ENCODE measurements around the gene R3HDM1. TPM values are rescaled to one million over a fixed set of nuclear protein-coding genes. Genes with fewer than 3 reads are reported as not detected.

R3HDM1 gene
- total RNA-seq, 4 donors from 2014 or later: 0.59 to 41.8 (median 13.7) TPM

DNA sequence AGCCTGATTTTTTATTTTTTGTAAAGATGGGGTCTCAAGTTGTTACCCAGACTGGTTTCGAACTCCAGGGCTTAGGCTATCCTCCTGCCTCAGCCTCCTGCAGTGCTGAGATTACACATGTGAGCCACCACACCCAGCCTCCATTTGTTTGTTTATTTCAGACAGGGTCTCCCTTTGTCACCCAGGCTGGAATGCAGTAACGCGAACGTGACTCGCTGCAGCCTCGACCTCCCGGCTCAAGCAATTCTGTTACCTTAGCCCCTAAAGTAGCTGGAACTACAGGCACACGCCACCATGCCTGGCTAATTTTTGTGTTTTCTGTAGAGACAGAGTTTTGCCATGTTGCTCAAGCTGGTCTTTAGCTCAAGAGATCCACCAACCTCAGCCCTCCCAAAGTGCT, 237.6 kb downstream of the R3HDM1 start:
- DNase-seq: no peak
- Histone ChIP-seq H3K27ac (no peak overlapping the region), H3K9me3 (no peaks in the 10 kb centered on the region), H3K27me3 (no peaks in the 10 kb centered on the region), H3K4me1 (no peaks in the 10 kb centered on the region), H3K4me3 (no peak overlapping the region), H3K36me3 (no peaks in the 10 kb centered on the region)
- TF ChIP-seq, protein P1, sequence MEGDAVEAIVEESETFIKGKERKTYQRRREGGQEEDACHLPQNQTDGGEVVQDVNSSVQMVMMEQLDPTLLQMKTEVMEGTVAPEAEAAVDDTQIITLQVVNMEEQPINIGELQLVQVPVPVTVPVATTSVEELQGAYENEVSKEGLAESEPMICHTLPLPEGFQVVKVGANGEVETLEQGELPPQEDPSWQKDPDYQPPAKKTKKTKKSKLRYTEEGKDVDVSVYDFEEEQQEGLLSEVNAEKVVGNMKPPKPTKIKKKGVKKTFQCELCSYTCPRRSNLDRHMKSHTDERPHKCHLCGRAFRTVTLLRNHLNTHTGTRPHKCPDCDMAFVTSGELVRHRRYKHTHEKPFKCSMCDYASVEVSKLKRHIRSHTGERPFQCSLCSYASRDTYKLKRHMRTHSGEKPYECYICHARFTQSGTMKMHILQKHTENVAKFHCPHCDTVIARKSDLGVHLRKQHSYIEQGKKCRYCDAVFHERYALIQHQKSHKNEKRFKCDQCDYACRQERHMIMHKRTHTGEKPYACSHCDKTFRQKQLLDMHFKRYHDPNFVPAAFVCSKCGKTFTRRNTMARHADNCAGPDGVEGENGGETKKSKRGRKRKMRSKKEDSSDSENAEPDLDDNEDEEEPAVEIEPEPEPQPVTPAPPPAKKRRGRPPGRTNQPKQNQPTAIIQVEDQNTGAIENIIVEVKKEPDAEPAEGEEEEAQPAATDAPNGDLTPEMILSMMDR (IDR thresholded peaks at IDR 0.05): no peak
- TF ChIP-seq POLR2A (IDR thresholded peaks at IDR 0.05): no peak
- intact Hi-C loops (cut with DNase I; ENCODE audit: low total_unique reads): no loop called here

DNA sequence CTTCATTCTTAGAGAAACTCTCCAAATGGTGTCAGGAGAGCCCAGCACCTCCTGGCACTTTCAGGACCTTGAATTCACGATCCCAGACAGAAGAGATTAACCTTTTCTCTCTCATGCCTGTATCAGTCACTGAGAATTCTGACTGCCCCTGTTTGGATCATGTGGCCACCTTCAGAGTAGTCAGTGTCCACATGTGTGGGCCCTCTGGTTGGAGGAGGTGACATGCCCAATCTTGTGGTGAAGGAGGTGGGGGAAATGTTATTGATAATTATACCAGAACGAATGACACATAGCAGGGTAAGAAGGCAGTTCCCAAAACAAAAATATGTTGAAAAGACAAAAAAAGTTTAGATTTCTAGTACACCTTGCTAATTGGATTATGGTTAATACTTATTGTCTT, 242.0 kb downstream of the R3HDM1 start:
- no peaks in the 10 kb centered on the region for H3K27me3 ChIP-seq
- TF ChIP-seq, protein P1 (IDR thresholded peaks at IDR 0.05): no peak
- TF ChIP-seq POLR2A (IDR thresholded peaks at IDR 0.05): no peak
- intact Hi-C loops (cut with DNase I; ENCODE audit: low total_unique reads): no loop called here

GRCh38 chr2:135773917-135774316, 242.6 kb downstream of the R3HDM1 start:
- Histone ChIP-seq H3K36me3 (no peaks in the 10 kb centered on the region), H3K4me3 (no peak overlapping the region), H3K9me3 (no peaks in the 10 kb centered on the region), H3K27me3 (no peaks in the 10 kb centered on the region), H3K27ac (no peak overlapping the region), H3K4me1 (no peaks in the 10 kb centered on the region)
- intact Hi-C loops (cut with DNase I; ENCODE audit: low total_unique reads): no loop called here
- no peak for TF ChIP-seq POLR2A (IDR thresholded peaks at IDR 0.05)
- TF ChIP-seq, protein P1 (IDR thresholded peaks at IDR 0.05): no peak
- no peak for DNase-seq

More for the DNA sequence above, 242.0 kb downstream of the R3HDM1 start:
- Histone ChIP-seq H3K4me1 (no peaks in the 10 kb centered on the region), H3K4me3 (no peak overlapping the region), H3K27ac (no peak overlapping the region), H3K36me3 (no peaks in the 10 kb centered on the region), H3K9me3 (no peaks in the 10 kb centered on the region)
- no peak for DNase-seq

MicroRNAs within 50 kb of the gene (microRNA counts, 767-probe panel; counts per million panel counts)
- 2,990 to 3,732 counts per million in 2 donors for microRNA hsa-miR-128

Small RNA genes lying within 50 kb of the gene (microRNA-seq; reads per million reads assigned to microRNA genes)
- 83.8 reads per million, percentile 53 among the genes with 10 or more reads in this experiment for gene MIR128-1 (ENCODE audit: borderline microRNAs expressed, borderline replicate concordance)

Small RNA genes lying within 50 kb of the gene (small RNA-seq; reads per million reads assigned to genes)
- gene MIR128-1 (1.6 reads per million, percentile 68 among the genes with 10 or more reads in this experiment), gene RNU6-512P (not detected)

Other genes starting within 250 kb of the R3HDM1 start
- gene ZRANB3, start 266 bp upstream of the R3HDM1 start, total RNA-seq: 10 to 100 TPM in 1 of 4 donors, 1 to 10 TPM in 3; 1.8 to 24.3 (median 5.5) TPM
- gene UBXN4, start 210.4 kb downstream of the R3HDM1 start, total RNA-seq: 100 to 1,000 TPM in 2 of 4 donors, 10 to 100 TPM in 2; 24.7 to 116 (median 71.4) TPM